HEK293T (cell line): ENCODE data around the gene GABBR2.

Experiments used
- CTCF ChIA-PET: fragments of 350-600 bp; formaldehyde crosslinking; extraction: SDS; loops from one replicate; lab custom pipeline; 2021; ENCODE audit warnings: antibody characterized with exemption, inconsistent platforms; lab: Yijun Ruan, JAX
- POLR2A ChIA-PET: fragments of 350-600 bp; formaldehyde crosslinking; extraction: SDS; loops from one replicate; lab custom pipeline; 2020; ENCODE audit warnings: antibody characterized with exemption, inconsistent platforms; lab: Yijun Ruan, JAX
- DNase-seq: peaks from one replicate; pipeline ENCODE4 v3.0.0; 2012; ENCODE audit warnings: mixed read lengths; ENCODE audit errors: extremely low spot score
- ARNT ChIP-seq: fragments of 450-650 bp; IDR thresholded peaks from 2 replicates; pipeline ENCODE4 v1.6.1; 2017; ENCODE audit warnings: mild to moderate bottlenecking
- BHLHE40 ChIP-seq: fragments of 450-650 bp; IDR thresholded peaks from 2 replicates; pipeline ENCODE4 v1.6.1; 2016; ENCODE audit warnings: mild to moderate bottlenecking, moderate library complexity, borderline replicate concordance
- CTBP1 ChIP-seq: fragments of 450-650 bp; IDR thresholded peaks from 2 replicates; pipeline ENCODE4 v1.6.1; 2016; ENCODE audit warnings: borderline replicate concordance
- ELF4 ChIP-seq: fragments of 450-650 bp; IDR thresholded peaks from 2 replicates; pipeline ENCODE4 v1.6.1; 2017; ENCODE audit warnings: antibody characterized with exemption
- FOXA1 ChIP-seq: fragments of 450-650 bp; IDR thresholded peaks from 2 replicates; pipeline ENCODE4 v1.6.1; 2016; ENCODE audit warnings: mild to moderate bottlenecking
- FOXK2 ChIP-seq: fragments of 450-650 bp; IDR thresholded peaks from 2 replicates; pipeline ENCODE4 v1.6.1; 2016; ENCODE audit warnings: mild to moderate bottlenecking
- FOXM1 ChIP-seq: fragments of 450-650 bp; IDR thresholded peaks from 2 replicates; pipeline ENCODE4 v1.6.1; 2017; ENCODE audit warnings: mild to moderate bottlenecking, borderline replicate concordance
- HDGF ChIP-seq: fragments of 450-650 bp; IDR thresholded peaks from 2 replicates; pipeline ENCODE4 v1.6.1; 2017; ENCODE audit warnings: antibody characterized with exemption, borderline replicate concordance
- L3MBTL2 ChIP-seq: fragments of 450-650 bp; conservative IDR thresholded peaks from 2 replicates; pipeline ENCODE4 v1.6.1; 2016; ENCODE audit warnings: mild to moderate bottlenecking
- LEF1 ChIP-seq: fragments of 450-650 bp; IDR thresholded peaks from 2 replicates; pipeline ENCODE4 v1.6.1; 2017; ENCODE audit warnings: mild to moderate bottlenecking, borderline replicate concordance
- NFRKB ChIP-seq: fragments of 450-650 bp; IDR thresholded peaks from 2 replicates; pipeline ENCODE4 v1.6.1; 2016; ENCODE audit warnings: mild to moderate bottlenecking, moderate library complexity
- SP1 ChIP-seq: fragments of 450-650 bp; IDR thresholded peaks from 2 replicates; pipeline ENCODE4 v1.6.1; 2017
- SUZ12 ChIP-seq: fragments of 450-650 bp; IDR thresholded peaks from 2 replicates; pipeline ENCODE4 v1.6.1; 2016; ENCODE audit warnings: mild to moderate bottlenecking
- TARDBP ChIP-seq: fragments of 450-650 bp; IDR thresholded peaks from 2 replicates; pipeline ENCODE4 v1.6.1; 2016
- ZNF384 ChIP-seq: fragments of 450-650 bp; IDR thresholded peaks from 2 replicates; pipeline ENCODE4 v1.6.1; 2016
- TF ChIP-seq, protein P1 (sequence below): fragments of 450-650 bp; IDR thresholded peaks from 2 replicates; pipeline ENCODE4 v1.6.1; 2016

GABBR2 gene

DNA sequence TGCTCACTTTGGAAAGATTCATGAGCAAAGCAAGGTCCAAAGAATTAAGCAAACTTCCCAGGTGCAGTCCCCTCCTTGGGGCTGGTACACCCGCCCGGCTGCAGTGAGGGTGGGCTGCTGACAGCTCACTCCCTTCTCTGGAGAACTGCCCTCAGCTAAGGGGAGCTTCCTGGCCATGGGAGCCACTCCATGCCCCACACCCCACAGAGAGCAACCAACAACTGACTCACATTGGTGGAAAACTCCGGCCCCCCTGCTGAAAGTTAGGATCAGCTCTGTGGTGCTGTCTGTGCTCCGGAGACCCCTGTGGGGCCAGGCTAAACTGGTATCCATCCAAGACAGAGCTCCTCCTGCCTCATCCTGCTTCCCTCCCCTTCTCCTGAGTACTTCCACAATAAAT lies 223.0 kb downstream of the GABBR2 start:
- TF ChIP-seq CTBP1 (no peak), HDGF (no peak)
- ChIA-PET CTCF (no interaction called here), POLR2A (no interaction called here)
- DNase-seq, result no peak

DNA sequence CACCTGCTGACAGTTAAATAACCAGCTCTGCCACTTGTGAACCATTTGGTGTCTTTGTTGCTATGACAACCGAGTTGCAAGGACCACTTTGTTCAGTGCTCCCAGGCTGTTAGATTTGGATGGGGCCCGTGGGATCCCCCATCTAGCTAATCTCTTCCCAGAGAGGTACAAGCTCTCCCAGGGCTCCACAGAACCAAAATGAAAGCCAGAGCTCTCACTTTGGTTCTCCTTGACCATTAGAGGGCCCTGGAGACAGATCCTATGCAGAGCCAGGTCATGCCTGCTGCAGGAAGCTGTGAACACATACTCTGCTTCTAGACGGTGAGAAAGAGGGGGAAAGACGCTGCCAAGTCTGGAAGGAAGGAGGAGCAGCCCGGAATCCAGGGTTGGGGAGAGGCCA lies 224.6 kb downstream of the GABBR2 start:
- ChIA-PET CTCF (interaction anchor here (0.6 kb wide), 1 partner anchor 12 kb away, joined by 6 read pairs; no protein-coding TSS in a partner anchor), POLR2A (no interaction called here)
- no peak for TF ChIP-seq SUZ12
- TF ChIP-seq FOXK2, result no peak
- no peak for DNase-seq

GRCh38 chr9:98482226-98482625 lies 226.5 kb downstream of the GABBR2 start:
- ChIA-PET POLR2A (no interaction called here), CTCF (no interaction called here)
- DNase-seq, result no peak
- TF ChIP-seq L3MBTL2 (no peak), FOXA1 (no peak), ARNT (no peak)

DNA sequence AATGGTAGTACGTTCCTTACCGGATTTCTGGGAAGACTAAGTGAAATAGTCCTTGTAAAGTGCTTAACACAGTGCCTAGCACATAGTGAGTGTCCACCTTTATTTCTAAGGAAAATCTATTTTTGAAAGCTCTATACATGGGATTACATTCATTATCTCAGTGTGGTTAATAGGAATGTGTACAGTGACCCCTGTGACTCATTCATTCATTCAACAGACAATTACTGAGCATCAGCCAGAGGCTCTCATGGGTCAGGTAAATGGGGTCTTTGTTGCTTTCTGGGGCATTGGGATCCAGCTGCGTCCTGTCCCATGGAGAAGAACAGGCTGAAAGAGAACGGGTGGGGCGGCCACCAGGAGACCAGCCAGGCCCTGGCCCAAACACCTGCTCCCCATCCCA lies 227.1 kb downstream of the GABBR2 start:
- no peak for DNase-seq
- no peak for TF ChIP-seq ZNF384
- CTCF ChIA-PET, result no interaction called here
- POLR2A ChIA-PET, result no interaction called here

DNA sequence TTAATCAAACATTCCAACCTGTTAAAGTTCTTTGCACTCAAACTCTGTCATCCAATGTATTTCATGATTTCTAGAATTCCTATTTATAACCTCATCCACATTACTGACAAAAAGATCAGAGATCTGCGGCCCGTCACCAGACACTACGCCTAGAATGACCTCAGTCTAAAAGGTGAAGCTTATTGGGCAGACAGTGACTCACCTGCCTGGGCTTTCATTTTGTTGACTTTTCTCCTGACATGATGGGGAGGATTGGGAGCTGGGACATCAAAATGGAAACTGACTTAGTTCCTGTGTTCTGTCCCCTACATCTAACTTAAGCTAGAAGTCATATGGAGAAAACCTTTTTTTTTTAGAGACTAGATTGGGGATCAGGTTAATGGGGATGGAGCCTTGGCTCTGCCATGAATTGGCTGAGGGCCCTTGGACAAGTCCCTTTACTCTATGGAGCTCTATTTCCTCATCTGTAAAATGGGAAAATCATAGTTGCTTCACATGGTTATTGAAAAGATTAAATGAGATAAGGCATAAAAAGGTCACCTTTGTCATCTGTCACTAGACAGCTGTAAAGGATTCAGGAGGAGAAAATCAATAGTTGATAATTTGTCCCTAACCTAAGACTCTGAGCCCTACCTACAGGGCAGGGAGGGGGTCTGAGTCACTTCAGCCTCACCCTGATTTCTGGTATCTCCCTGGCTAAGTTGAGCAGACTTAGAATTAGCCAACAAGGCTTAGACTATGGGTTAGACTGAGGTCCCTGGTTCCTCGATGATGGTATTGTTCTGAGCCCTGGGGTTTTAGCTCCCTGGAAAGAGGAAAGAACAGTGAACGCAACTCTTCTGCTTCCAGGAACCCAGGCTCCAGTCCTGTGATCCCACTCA lies 228.5 kb downstream of the GABBR2 start:
- POLR2A ChIA-PET, result no interaction called here
- no peak for DNase-seq
- TF ChIP-seq LEF1 (no peak), TARDBP (no peak), FOXK2 (no peak), SP1 (no peak), SUZ12 (no peak), CTBP1 (no peak), ELF4 (no peak), BHLHE40 (no peak), FOXM1 (no peak), ZNF384 (no peak), NFRKB (no peak), HDGF (no peak), L3MBTL2 (no peak), FOXA1 (no peak), ARNT (no peak)
- TF ChIP-seq, protein P1, sequence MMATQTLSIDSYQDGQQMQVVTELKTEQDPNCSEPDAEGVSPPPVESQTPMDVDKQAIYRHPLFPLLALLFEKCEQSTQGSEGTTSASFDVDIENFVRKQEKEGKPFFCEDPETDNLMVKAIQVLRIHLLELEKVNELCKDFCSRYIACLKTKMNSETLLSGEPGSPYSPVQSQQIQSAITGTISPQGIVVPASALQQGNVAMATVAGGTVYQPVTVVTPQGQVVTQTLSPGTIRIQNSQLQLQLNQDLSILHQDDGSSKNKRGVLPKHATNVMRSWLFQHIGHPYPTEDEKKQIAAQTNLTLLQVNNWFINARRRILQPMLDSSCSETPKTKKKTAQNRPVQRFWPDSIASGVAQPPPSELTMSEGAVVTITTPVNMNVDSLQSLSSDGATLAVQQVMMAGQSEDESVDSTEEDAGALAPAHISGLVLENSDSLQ, result no peak
- CTCF ChIA-PET, result interaction anchor here (1.1 kb wide), 1 partner anchor 116 kb away, joined by 3 read pairs; no protein-coding TSS in a partner anchor

DNA sequence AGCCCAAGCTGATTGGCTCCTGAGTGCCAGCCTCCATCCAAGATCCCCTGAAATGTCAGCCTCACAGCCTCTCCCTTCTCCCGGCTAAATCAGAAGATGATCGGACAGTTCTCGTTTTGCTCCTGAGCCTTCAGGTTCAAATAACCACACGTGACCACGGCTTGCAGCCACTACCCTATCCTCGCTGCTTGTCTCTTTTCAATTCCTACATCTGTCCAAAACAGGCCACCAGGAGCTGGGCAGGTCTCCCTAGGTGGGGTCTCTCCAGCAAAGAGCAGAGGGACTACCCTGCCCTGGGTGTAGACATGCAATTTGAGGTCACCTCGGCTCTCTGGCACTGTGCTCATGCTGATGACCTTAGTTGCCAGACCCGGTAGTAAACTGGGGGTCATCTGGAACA lies 229.3 kb downstream of the GABBR2 start:
- no peak for DNase-seq
- TF ChIP-seq CTBP1 (no peak), BHLHE40 (no peak), ARNT (no peak), SUZ12 (no peak)
- CTCF ChIA-PET, result interaction anchor here (1.1 kb wide), 1 partner anchor 116 kb away, joined by 3 read pairs; no protein-coding TSS in a partner anchor
- POLR2A ChIA-PET, result no interaction called here

- DNase-seq, result no peak
- ChIA-PET POLR2A (no interaction called here), CTCF (no interaction called here)
- TF ChIP-seq SUZ12 (no peak), FOXA1 (no peak), CTBP1 (no peak)
- TF ChIP-seq, protein P1, result no peak
Measured at GRCh38 chr9:98477884-98478283, 230.9 kb downstream of the GABBR2 start.

- POLR2A ChIA-PET, result no interaction called here
- DNase-seq, result no peak
- TF ChIP-seq ARNT (no peak), HDGF (no peak), ZNF384 (no peak), BHLHE40 (no peak), L3MBTL2 (no peak), FOXK2 (no peak), TARDBP (no peak), FOXM1 (no peak), SP1 (no peak), ELF4 (no peak), SUZ12 (no peak), NFRKB (no peak), LEF1 (no peak), FOXA1 (no peak), CTBP1 (no peak)
- TF ChIP-seq, protein P1, result no peak
- CTCF ChIA-PET, result interaction anchor here (0.7 kb wide), 1 partner anchor 12 kb away, joined by 6 read pairs; no protein-coding TSS in a partner anchor
Measured at GRCh38 chr9:98472216-98472615, 236.5 kb downstream of the GABBR2 start.
